Ovary (tissue), 3 donors: ENCODE results near the gene FAM107B.

Source experiments
- CTCF ChIP-seq, 3 donors: fragments of 450-650 bp in 2 of 3; fragments of 200-600 bp in 1 of 3; IDR thresholded peaks; one replicate each; pipeline versions ENCODE4 v1.5.1 to v1.8.0; 2016 to 2022; ENCODE audit warnings: antibody characterized with exemption in 3 of 3, mild to moderate bottlenecking in 1 of 3
- EP300 ChIP-seq: sonication (generic); formaldehyde crosslinking; IDR thresholded peaks from one replicate; pipeline ENCODE4 v1.6.1; 2017; ENCODE audit warnings: antibody characterized with exemption
- donor health status: DM: no; HTN: no; CAD: no.

DNA sequence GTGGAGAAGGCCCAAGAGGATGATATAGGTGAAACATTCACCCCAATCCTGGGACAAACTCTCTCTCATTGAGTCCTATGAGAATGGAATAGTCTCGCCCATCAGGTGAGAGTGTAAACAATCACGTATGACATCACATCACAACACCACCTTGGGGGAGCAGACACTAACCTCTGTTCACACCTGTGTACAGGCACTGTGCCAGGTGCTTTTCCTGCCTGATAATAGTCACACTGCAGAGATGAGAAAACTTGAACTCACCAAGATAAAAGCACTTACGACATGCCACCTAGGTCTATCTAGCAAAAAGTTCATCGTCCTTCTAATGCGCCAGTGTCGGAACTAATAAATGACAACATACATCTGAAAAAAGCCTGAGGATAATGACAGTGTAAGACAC lies 187.8 kb downstream of the FAM107B start:
- TF ChIP-seq CTCF (IDR thresholded peaks at IDR 0.05): no peak
- TF ChIP-seq EP300: no peak
